Renal cortex interstitium (tissue), 11 donors: ENCODE data around the gene TUBA3C. TPM values are rescaled to one million over a fixed set of nuclear protein-coding genes. Genes with fewer than 3 reads are reported as not detected.

ENCODE experiments used
- DNase-seq, 11 donors: peaks; one replicate each; pipeline ENCODE4 v3.0.0-alpha.2; 2013; ENCODE audit warnings: low read depth in 9 of 11, low spot score in 4 of 11; ENCODE audit errors: extremely low read depth in 1 of 11
- polyA plus RNA-seq, 3 donors: library from polyadenylated mRNA; unstranded; fragments of 120-200 nt; gene quantifications; one replicate each; pipeline ENCODE4 v1.2.1, GENCODE V29; 2013; ENCODE audit not compliant: insufficient read length in 3 of 3

The TUBA3C gene
- polyA plus RNA-seq, 3 donors: not detected

- DNase-seq: no peak
Observed at GRCh38 chr13:19171563-19171962, 10.1 kb downstream of the TUBA3C start.

- DNase-seq: no peak
Observed at GRCh38 chr13:19169991-19170390, 11.6 kb downstream of the TUBA3C start.

- no peak for DNase-seq
Observed at GRCh38 chr13:19169496-19169895, 12.1 kb downstream of the TUBA3C start.

GRCh38 chr13:19161308-19161707 is 20.3 kb downstream of the TUBA3C start:
- no peak for DNase-seq

GRCh38 chr13:19159761-19160420 is 21.7 kb downstream of the TUBA3C start:
- DNase-seq: no peak

GRCh38 chr13:19159181-19159580 is 22.4 kb downstream of the TUBA3C start:
- no peak for DNase-seq

- DNase-seq: no peak
Observed at GRCh38 chr13:19158526-19159174, 23.0 kb downstream of the TUBA3C start.

- no peak for DNase-seq
Observed at GRCh38 chr13:19158006-19158405, 23.6 kb downstream of the TUBA3C start.

- DNase-seq: no peak
Observed at GRCh38 chr13:19157461-19157860, 24.2 kb downstream of the TUBA3C start.

- no peak for DNase-seq
Observed at GRCh38 chr13:19156013-19156825, 25.4 kb downstream of the TUBA3C start.

GRCh38 chr13:19155321-19155861 is 26.2 kb downstream of the TUBA3C start:
- DNase-seq: no peak

- DNase-seq: no peak
Observed at GRCh38 chr13:19154843-19155242, 26.8 kb downstream of the TUBA3C start.

- no peak for DNase-seq
Observed at GRCh38 chr13:19153782-19154450, 27.7 kb downstream of the TUBA3C start.

- DNase-seq: no peak
Observed at GRCh38 chr13:19152403-19152802, 29.2 kb downstream of the TUBA3C start.

GRCh38 chr13:19151581-19152263 is 29.9 kb downstream of the TUBA3C start:
- no peak for DNase-seq

- DNase-seq: no peak
Observed at GRCh38 chr13:19150712-19151228, 30.9 kb downstream of the TUBA3C start.

GRCh38 chr13:19150226-19150625 is 31.4 kb downstream of the TUBA3C start:
- no peak for DNase-seq

GRCh38 chr13:19148561-19148960 is 33.1 kb downstream of the TUBA3C start:
- no peak for DNase-seq
